Endothelial cell (in vitro differentiated cells): Measurements from ENCODE around the gene PRRX1. TPM values are rescaled to one million over a fixed set of nuclear protein-coding genes. Genes with fewer than 3 reads are reported as not detected.

Source experiments
- DNase-seq: peaks from one replicate; pipeline ENCODE4 v3.0.0; 2021; ENCODE audit warnings: low spot score
- H3K27ac Mint-ChIP-seq: one replicate; pipeline ENCODE4 v1.8.0; 2021; ENCODE audit warnings: mixed read lengths, inconsistent platforms; ENCODE audit not compliant: unreplicated experiment
- H3K27me3 Mint-ChIP-seq: one replicate; pipeline ENCODE4 v1.8.0; 2021; ENCODE audit warnings: mild to moderate bottlenecking, moderate library complexity, mixed read lengths, inconsistent platforms; ENCODE audit not compliant: unreplicated experiment
- H3K36me3 Mint-ChIP-seq: one replicate; pipeline ENCODE4 v1.8.0; 2021; ENCODE audit warnings: mild to moderate bottlenecking, low read depth, mixed read lengths, inconsistent platforms; ENCODE audit not compliant: unreplicated experiment
- H3K4me1 Mint-ChIP-seq: one replicate; pipeline ENCODE4 v1.8.0; 2021; ENCODE audit warnings: mild to moderate bottlenecking, mixed read lengths, inconsistent platforms; ENCODE audit not compliant: unreplicated experiment
- H3K4me3 Mint-ChIP-seq: one replicate; pipeline ENCODE4 v1.8.0; 2021; ENCODE audit warnings: mild to moderate bottlenecking, mixed read lengths, inconsistent platforms; ENCODE audit not compliant: unreplicated experiment
- H3K9me3 Mint-ChIP-seq: one replicate; pipeline ENCODE4 v1.8.0; 2021; ENCODE audit warnings: mixed read lengths, inconsistent platforms; ENCODE audit not compliant: unreplicated experiment
- CTCF ChIP-seq: fragments of 200-600 bp; sonication (generic); IDR thresholded peaks from one replicate; pipeline ENCODE4 v1.5.0; 2021; ENCODE audit warnings: antibody characterized with exemption; ENCODE audit not compliant: unreplicated experiment
- total RNA-seq: library from RNA; stranded (reverse); fragmentation: NEBNext Ultra II Directional; extraction: Animal tissue kit (Norgen Biotek cat#: 25700); gene quantifications from one replicate; pipeline ENCODE4 v1.2.1, GENCODE V29; 2021; ENCODE audit not compliant: unreplicated experiment

PRRX1 gene
- total RNA-seq, 1 donor from 2014 or later = not detected

GRCh38 chr1:170768929-170769328, 105.0 kb downstream of the PRRX1 start:
- no peaks in the 10 kb centered on the region for H3K27me3 Mint-ChIP-seq
- no peak overlapping the region for H3K4me3 Mint-ChIP-seq
- H3K4me1 Mint-ChIP-seq = no peaks in the 10 kb centered on the region
- no peak overlapping the region for H3K27ac Mint-ChIP-seq
- no peak for TF ChIP-seq CTCF
- H3K9me3 Mint-ChIP-seq = no peaks in the 10 kb centered on the region
- H3K36me3 Mint-ChIP-seq = no peaks in the 10 kb centered on the region
- DNase-seq = no peak

GRCh38 chr1:170769691-170770090, 105.8 kb downstream of the PRRX1 start:
- H3K4me1 Mint-ChIP-seq = no peaks in the 10 kb centered on the region
- H3K9me3 Mint-ChIP-seq = no peaks in the 10 kb centered on the region
- no peak for DNase-seq

GRCh38 chr1:170770254-170770653, 106.3 kb downstream of the PRRX1 start:
- H3K27ac Mint-ChIP-seq = no peak overlapping the region
- H3K27me3 Mint-ChIP-seq = no peaks in the 10 kb centered on the region
- DNase-seq = no peak
- no peaks in the 10 kb centered on the region for H3K36me3 Mint-ChIP-seq
- no peak overlapping the region for H3K4me3 Mint-ChIP-seq
- TF ChIP-seq CTCF = no peak
- H3K4me1 Mint-ChIP-seq = no peaks in the 10 kb centered on the region
- no peaks in the 10 kb centered on the region for H3K9me3 Mint-ChIP-seq

More at GRCh38 chr1:170769691-170770090, 105.8 kb downstream of the PRRX1 start:
- H3K4me3 Mint-ChIP-seq = no peak overlapping the region
- no peak for TF ChIP-seq CTCF
- H3K27ac Mint-ChIP-seq = no peak overlapping the region
- H3K27me3 Mint-ChIP-seq = no peaks in the 10 kb centered on the region
- H3K36me3 Mint-ChIP-seq = no peaks in the 10 kb centered on the region

GRCh38 chr1:170776252-170776651, 112.3 kb downstream of the PRRX1 start:
- Mint-ChIP-seq H3K4me3 (no peak overlapping the region), H3K4me1 (peaks cover 3% of the 10 kb centered on the region), H3K27ac (no peak overlapping the region), H3K36me3 (no peaks in the 10 kb centered on the region), H3K9me3 (no peaks in the 10 kb centered on the region), H3K27me3 (no peaks in the 10 kb centered on the region)
- TF ChIP-seq CTCF = no peak
- DNase-seq = no peak

GRCh38 chr1:170776777-170777176, 112.8 kb downstream of the PRRX1 start:
- Mint-ChIP-seq H3K4me1 (peaks cover 3% of the 10 kb centered on the region), H3K4me3 (no peak overlapping the region), H3K36me3 (no peaks in the 10 kb centered on the region), H3K27me3 (no peaks in the 10 kb centered on the region), H3K27ac (no peak overlapping the region), H3K9me3 (no peaks in the 10 kb centered on the region)
- no peak for TF ChIP-seq CTCF
- no peak for DNase-seq

Other genes starting within 250 kb of the PRRX1 start
- 10.3 TPM for gene GORAB, start 132.0 kb upstream of the PRRX1 start, total RNA-seq